CD8-positive, alpha-beta memory T cell (primary cell): Measurements from ENCODE around the gene TCF21. TPM values are rescaled to one million over a fixed set of nuclear protein-coding genes. Genes with fewer than 3 reads are reported as not detected.

Experiments
- CTCF ChIA-PET: fragments of 350-600 bp; sonication (Branson Sonifier 250); formaldehyde crosslinking; loops from one replicate; lab custom pipeline; 2021; ENCODE audit warnings: antibody characterized with exemption; lab: Charles Lee
- POLR2A ChIA-PET: fragments of 350-600 bp; sonication (Branson Sonifier 250); formaldehyde crosslinking; loops from one replicate; lab custom pipeline; 2021; ENCODE audit warnings: antibody characterized with exemption; lab: Charles Lee
- DNase-seq, 5 donors: peaks; one replicate each; pipeline versions ENCODE4 v3.0.0 to v3.0.0-alpha.2; 2020 to 2022; ENCODE audit warnings: mixed read lengths in 1 of 5
- H3K27ac ChIP-seq: one replicate; pipeline ENCODE4 v1.7.0; 2013; ENCODE audit warnings: low read depth, mild to moderate bottlenecking, low read length, moderate library complexity
- H3K27me3 ChIP-seq: 2 replicates; pipeline ENCODE4 v1.7.0; 2013; ENCODE audit warnings: low read length, mild to moderate bottlenecking; ENCODE audit not compliant: insufficient read depth, poor library complexity, severe bottlenecking
- H3K36me3 ChIP-seq: 2 replicates; pipeline ENCODE4 v1.7.0; 2013; ENCODE audit warnings: mild to moderate bottlenecking, low read length, moderate library complexity; ENCODE audit not compliant: insufficient read depth
- H3K4me1 ChIP-seq: 2 replicates; pipeline ENCODE4 v1.7.0; 2013; ENCODE audit warnings: mild to moderate bottlenecking, low read length, moderate library complexity; ENCODE audit not compliant: insufficient read depth
- H3K4me3 ChIP-seq: 2 replicates; pipeline ENCODE4 v1.7.0; 2013; ENCODE audit warnings: mild to moderate bottlenecking, low read length
- H3K9me3 ChIP-seq: 2 replicates; pipeline ENCODE4 v1.7.0; 2013; ENCODE audit warnings: mild to moderate bottlenecking, low read length
- H3K27ac Mint-ChIP-seq, 8 donors: one replicate each; pipeline ENCODE4 v1.8.0; 2020 to 2021; ENCODE audit warnings: mixed read lengths in 8 of 8, mild to moderate bottlenecking in 6 of 8, inconsistent platforms in 3 of 8, moderate library complexity in 3 of 8
- H3K27me3 Mint-ChIP-seq, 2 donors: one replicate each; pipeline ENCODE4 v1.8.0; 2020 to 2021; ENCODE audit warnings: mixed read lengths in 2 of 2, mild to moderate bottlenecking in 1 of 2, moderate library complexity in 1 of 2
- H3K36me3 Mint-ChIP-seq, 3 donors: one replicate each; pipeline ENCODE4 v1.8.0; 2020 to 2021; ENCODE audit warnings: mixed read lengths in 3 of 3, inconsistent platforms in 1 of 3, mild to moderate bottlenecking in 1 of 3
- H3K4me1 Mint-ChIP-seq, 3 donors: one replicate each; pipeline ENCODE4 v1.8.0; 2020 to 2021; ENCODE audit warnings: mixed read lengths in 3 of 3, inconsistent platforms in 1 of 3, mild to moderate bottlenecking in 1 of 3
- H3K4me3 Mint-ChIP-seq, 7 donors: one replicate each; pipeline ENCODE4 v1.8.0; 2020 to 2021; ENCODE audit warnings: mixed read lengths in 7 of 7, mild to moderate bottlenecking in 6 of 7, moderate library complexity in 4 of 7, inconsistent platforms in 2 of 7
- H3K9me3 Mint-ChIP-seq, 5 donors: one replicate each; pipeline ENCODE4 v1.8.0; 2020 to 2022; ENCODE audit warnings: mixed read lengths in 5 of 5, mild to moderate bottlenecking in 3 of 5, moderate library complexity in 2 of 5, inconsistent platforms in 1 of 5
- polyA plus RNA-seq: library from polyadenylated mRNA; unstranded; fragments of 300-500 nt; fragmentation: Illumina TruSeq; gene quantifications from one replicate; pipeline ENCODE4 v1.2.3, GENCODE V29; 2021
- total RNA-seq, 2 experiments: library from RNA; stranded (reverse); gene quantifications; one replicate each; pipeline ENCODE4 v1.2.3, GENCODE V29; 2021

TCF21 gene
- total and polyA plus RNA-seq, 3 experiments from 2014 or later: not detected

- no peaks in the 10 kb centered on the region for H3K4me1 ChIP-seq
- Mint-ChIP-seq H3K4me3 (no peak overlapping the region), H3K27me3 (peaks cover 8 to 34% of the 10 kb centered on the region in 2 donors), H3K27ac (no peak overlapping the region), H3K9me3 (peaks cover 3 to 16% (median 9%) of the 10 kb centered on the region in 5 donors), H3K36me3 (peaks cover 0 to 18% (median 0%) of the 10 kb centered on the region in 3 donors), H3K4me1 (no peaks in the 10 kb centered on the region)
- H3K36me3 ChIP-seq: no peaks in the 10 kb centered on the region
- DNase-seq: no peak
- ChIA-PET POLR2A (no interaction called here), CTCF (no interaction called here)
- H3K4me3 ChIP-seq: no peak overlapping the region
- no peaks in the 10 kb centered on the region for H3K27me3 ChIP-seq
- H3K9me3 ChIP-seq: no peaks in the 10 kb centered on the region
- no peak overlapping the region for H3K27ac ChIP-seq
Measured at GRCh38 chr6:133938533-133938932, 49.6 kb downstream of the TCF21 start.

- no peak overlapping the region for H3K27ac Mint-ChIP-seq
- no peaks in the 10 kb centered on the region for H3K4me1 Mint-ChIP-seq
- H3K36me3 Mint-ChIP-seq: peaks cover 0 to 7% (median 0%) of the 10 kb centered on the region in 3 donors
- Histone ChIP-seq H3K4me3 (no peak overlapping the region), H3K27me3 (no peaks in the 10 kb centered on the region), H3K9me3 (no peaks in the 10 kb centered on the region), H3K27ac (no peak overlapping the region), H3K4me1 (no peaks in the 10 kb centered on the region), H3K36me3 (no peaks in the 10 kb centered on the region)
- H3K4me3 Mint-ChIP-seq: no peak overlapping the region
- peaks cover 0 to 7% (median 5%) of the 10 kb centered on the region in 5 donors for H3K9me3 Mint-ChIP-seq
- CTCF ChIA-PET: interaction anchor here (1.0 kb wide), 1 partner anchor 157 kb away, joined by 3 read pairs; no protein-coding TSS in a partner anchor
- no peak for DNase-seq
- H3K27me3 Mint-ChIP-seq: peaks cover 4 to 28% of the 10 kb centered on the region in 2 donors
- POLR2A ChIA-PET: no interaction called here
Measured at GRCh38 chr6:133939778-133940667, 51.1 kb downstream of the TCF21 start.

Other genes with a start within 250 kb of the TCF21 start
- gene TBPL1, start 64.1 kb downstream of the TCF21 start, total RNA-seq: 10 to 100 TPM; 51.9 to 52.8 TPM
- 70.9 TPM for gene TBPL1, start 64.1 kb downstream of the TCF21 start, polyA plus RNA-seq
- gene SLC2A12, start 163.5 kb downstream of the TCF21 start, total RNA-seq: not detected
- not detected for gene SLC2A12, start 163.5 kb downstream of the TCF21 start, polyA plus RNA-seq